ENCODE results near the gene ZNF544.

Gene ZNF544

DNA sequence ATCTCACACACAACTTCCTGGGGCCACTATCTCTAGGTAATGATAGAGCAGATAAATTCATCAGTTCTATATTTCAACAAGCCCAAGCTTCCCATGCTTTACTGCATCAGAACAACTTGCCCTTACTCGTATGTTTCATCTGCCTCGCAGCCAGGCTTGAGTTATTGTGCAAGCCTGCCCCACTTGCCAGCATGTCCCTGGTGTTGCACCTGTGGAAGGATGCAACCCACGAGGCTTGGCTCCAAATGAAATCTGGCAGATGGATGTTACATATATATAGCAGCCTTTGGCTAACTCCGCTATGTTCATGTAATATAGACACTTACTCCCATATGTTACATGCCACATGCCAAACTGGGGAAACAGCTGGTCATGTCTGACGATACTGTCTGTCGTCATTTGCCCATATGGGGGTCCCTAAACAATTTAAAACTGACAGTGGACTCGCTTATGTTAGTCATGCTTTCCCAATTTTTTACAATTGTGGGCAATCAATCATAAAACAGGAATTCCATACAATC lies 82.7 kb downstream of the ZNF544 start:
- Histone ChIP-seq H3K9me3 (ENCODE audit: insufficient read depth, low read length) (no peaks in the 10 kb centered on the region), H3K36me3 (ENCODE audit: low read length) (peaks cover 40% of the 10 kb centered on the region), H3F3A (ENCODE audit: insufficient read depth) (no peaks in the 10 kb centered on the region), H3K9me2 (replicated peaks; ENCODE audit: insufficient read depth, low read length) (no peaks in the 10 kb centered on the region), H4K20me1 (ENCODE audit: low read depth, low read length) (peaks cover 2% of the 10 kb centered on the region; the same call in 1 of the 2 replicates), H3K79me2 (ENCODE audit: insufficient read depth, low read length) (peaks cover 30% of the 10 kb centered on the region), H3K27ac (ENCODE audit: low read depth, low read length) (no peak overlapping the region), H3K9ac (ENCODE audit: low read length) (no peak overlapping the region), H2AFZ (ENCODE audit: low read depth, low read length, severe bottlenecking) (no peak overlapping the region), H3K27me3 (ENCODE audit: low read length) (no peaks in the 10 kb centered on the region), H3K4me2 (ENCODE audit: low read depth, low read length, poor library complexity, severe bottlenecking) (no peak overlapping the region), H3K4me3 (ENCODE audit: insufficient read depth, low read length, poor library complexity, severe bottlenecking) (no peak overlapping the region)
- TF ChIP-seq EZH2phosphoT487 (conservative IDR thresholded peaks at IDR 0.05; ENCODE audit: low read length) = no peak
- TF ChIP-seq CTCF (IDR thresholded peaks at IDR 0.05; ENCODE audit: insufficient read depth, low read length, poor library complexity, severe bottlenecking) = no peak

Data from SU-DHL-6 (cell line).